WI38 (cell line): ENCODE results near the gene RPA3.

Experiments used
- H3K4me3 ChIP-seq: 2 replicates; pipeline ENCODE4 v1.5.1; 2011; ENCODE audit warnings: low read depth, mild to moderate bottlenecking, control low read depth, low read length
- CTCF ChIP-seq: IDR thresholded peaks from 2 replicates; pipeline ENCODE4 v1.5.1; 2012; ENCODE audit warnings: low read depth, mild to moderate bottlenecking, control low read depth, low read length

Gene RPA3

GRCh38 chr7:7740037-7740355, 21.6 kb upstream of the RPA3 start:
- no peak overlapping the region for H3K4me3 ChIP-seq
- TF ChIP-seq CTCF: no peak

- H3K4me3 ChIP-seq: no peak overlapping the region
- TF ChIP-seq CTCF: no peak
Observed at GRCh38 chr7:7739204-7740036, 21.0 kb upstream of the RPA3 start.

GRCh38 chr7:7738622-7739021, 20.2 kb upstream of the RPA3 start:
- H3K4me3 ChIP-seq: no peak overlapping the region
- no peak for TF ChIP-seq CTCF

- no peak overlapping the region for H3K4me3 ChIP-seq
- no peak for TF ChIP-seq CTCF
Observed at GRCh38 chr7:7738177-7738576, 19.8 kb upstream of the RPA3 start.

GRCh38 chr7:7737674-7738073, 19.3 kb upstream of the RPA3 start:
- TF ChIP-seq CTCF: no peak
- no peak overlapping the region for H3K4me3 ChIP-seq

GRCh38 chr7:7736671-7737070, 18.3 kb upstream of the RPA3 start:
- H3K4me3 ChIP-seq: no peak overlapping the region
- no peak for TF ChIP-seq CTCF

- no peak overlapping the region for H3K4me3 ChIP-seq
- no peak for TF ChIP-seq CTCF
Observed at GRCh38 chr7:7732621-7733281, 14.3 kb upstream of the RPA3 start.
